GM21447 (cell line): Measurements from ENCODE around the gene FAM107B.

Experiments
- ATAC-seq: cut with Tn5 transposase; IDR thresholded peaks from one replicate; pipeline ENCODE4 v1.9.1; 2021; ENCODE audit not compliant: unreplicated experiment

Gene FAM107B

GRCh38 chr10:14563359-14563940 lies 211.2 kb downstream of the FAM107B start:
- ATAC-seq, result no peak

DNA sequence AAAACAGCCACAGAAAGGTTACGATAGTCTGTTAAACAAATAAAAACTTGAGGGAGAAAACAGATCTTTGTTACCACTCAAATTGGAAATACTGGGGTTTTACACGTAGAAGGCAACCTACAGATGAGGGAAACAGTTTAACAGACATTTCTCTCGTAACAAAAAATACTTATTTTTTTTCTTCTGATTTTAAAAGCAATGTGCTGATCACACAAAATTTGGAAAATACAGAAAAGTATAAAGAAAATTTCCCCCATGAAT lies 211.7 kb downstream of the FAM107B start:
- ATAC-seq, result no peak

GRCh38 chr10:14562218-14563075 lies 212.2 kb downstream of the FAM107B start:
- no peak for ATAC-seq

GRCh38 chr10:14560791-14561765 lies 213.6 kb downstream of the FAM107B start:
- ATAC-seq, result no peak

DNA sequence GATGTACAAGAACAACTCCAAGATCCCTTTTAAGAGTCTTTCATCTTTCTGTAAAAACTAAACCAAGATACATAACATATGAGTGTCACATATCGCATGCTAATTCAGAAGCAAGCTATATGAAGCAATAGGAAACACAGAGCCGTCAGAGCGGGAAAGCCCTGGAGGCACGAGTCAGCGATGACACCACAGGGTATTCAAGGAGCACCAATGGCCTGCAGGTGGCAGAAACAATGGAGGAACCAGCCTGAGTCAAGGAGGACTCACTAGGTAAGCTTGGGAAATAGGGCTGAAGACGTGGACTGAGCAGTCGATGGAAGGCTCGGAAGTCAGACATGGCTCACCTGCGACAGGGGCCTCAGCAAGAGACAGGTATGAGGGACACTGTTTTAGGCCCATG lies 214.4 kb downstream of the FAM107B start:
- no peak for ATAC-seq

GRCh38 chr10:14558025-14558424 lies 216.7 kb downstream of the FAM107B start:
- ATAC-seq, result no peak

DNA sequence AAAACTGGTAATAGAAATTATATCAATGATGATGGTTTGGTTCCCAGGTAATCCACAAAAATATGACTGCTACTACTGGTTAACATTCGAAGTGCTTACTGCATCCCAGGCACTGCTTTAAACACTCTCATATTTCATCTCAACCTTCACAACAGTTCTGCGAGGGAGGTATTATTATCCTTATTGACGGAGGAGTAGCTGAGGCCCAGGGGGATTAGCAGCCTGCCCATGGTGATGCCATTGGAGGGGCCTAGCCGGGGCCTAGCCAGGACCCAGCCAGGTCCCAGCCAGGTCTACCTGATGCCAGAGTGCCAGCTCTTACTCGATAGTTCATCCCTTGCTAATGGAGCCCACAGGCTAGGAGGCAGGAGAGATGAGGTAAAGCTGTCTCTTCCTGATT lies 217.1 kb downstream of the FAM107B start:
- ATAC-seq, result no peak

DNA sequence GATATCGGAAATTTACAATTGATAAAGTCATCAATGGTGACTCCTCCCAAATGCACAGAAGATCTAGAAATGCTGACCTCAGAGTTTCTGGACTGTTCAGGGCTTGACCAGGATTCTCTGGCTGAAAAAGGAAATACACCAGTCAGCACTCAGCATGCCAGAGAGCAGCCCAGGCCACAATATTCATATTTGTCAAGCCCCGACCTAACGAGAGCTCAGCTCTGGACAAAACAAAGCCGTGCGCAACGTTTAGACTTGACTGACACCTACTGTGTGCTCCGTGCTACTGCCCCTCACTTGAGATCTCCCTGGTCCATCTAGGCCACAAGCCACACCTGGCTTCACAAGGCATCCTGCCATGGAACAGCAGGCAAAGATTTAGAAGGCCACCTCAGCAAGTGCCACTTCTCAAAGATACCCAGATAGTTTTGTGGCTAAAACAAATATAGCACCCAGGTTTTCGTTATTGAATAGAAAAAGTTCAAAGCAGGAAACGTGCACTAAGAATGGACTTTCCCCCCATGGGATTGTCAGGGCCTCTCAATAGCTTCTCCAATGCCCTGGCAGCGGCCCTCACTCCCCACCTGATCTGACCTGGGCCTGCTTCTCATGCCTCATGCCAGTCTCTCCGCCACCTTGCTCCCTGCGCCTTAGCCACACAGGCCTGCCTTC lies 218.3 kb downstream of the FAM107B start:
- peak; percentile 66 for ATAC-seq

GRCh38 chr10:14555807-14556206 lies 218.9 kb downstream of the FAM107B start:
- no peak for ATAC-seq

DNA sequence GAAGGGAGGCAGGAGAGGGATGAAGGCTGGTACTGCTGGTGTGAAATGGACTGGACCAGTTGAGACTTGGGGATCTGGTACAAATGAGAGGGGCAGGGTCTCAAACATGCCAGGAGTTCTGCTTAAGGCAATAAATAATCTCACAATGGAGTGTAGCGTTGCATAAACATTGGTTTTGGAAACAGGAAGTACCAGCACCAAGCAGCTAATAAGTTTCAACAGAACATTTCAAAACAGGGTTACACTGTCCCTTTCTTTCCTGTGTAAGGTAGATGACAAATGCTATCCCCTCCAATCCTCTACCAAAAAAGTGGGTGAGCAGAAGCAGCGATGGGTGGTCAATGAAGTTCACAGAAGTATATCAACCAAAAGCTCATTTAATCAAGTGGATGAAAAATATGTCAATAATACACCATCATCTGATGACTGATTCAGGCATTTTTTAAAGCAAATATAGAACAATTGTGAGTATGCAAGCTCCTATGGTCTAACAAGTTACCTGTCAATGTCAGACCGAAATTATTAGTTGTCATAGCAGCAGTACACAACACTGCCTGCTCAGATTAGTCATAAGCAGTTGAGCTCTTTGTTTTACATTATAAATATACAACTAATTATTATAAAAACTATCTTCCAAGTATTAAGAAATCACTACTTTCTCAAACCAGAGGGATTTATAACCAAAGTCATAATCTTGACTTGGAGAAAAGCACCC lies 220.0 kb downstream of the FAM107B start:
- no peak for ATAC-seq

DNA sequence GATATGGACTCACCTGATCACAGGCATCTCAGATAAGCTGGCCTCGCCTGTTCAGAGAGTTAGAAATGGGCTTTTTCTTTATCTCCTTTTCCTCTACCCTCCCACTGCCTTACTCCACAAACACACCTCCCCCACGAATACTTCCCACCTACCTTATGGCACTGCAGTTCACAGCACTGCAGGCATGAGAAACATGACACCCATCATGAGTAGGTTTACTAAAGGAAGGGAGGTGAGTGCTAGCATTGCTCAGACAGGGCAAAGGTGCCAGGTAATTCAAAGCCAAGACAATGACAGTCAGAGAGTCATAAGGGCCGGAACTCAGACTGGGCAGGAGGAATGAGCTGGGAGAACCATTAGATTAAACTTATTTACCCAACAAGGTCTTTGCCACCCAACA lies 220.6 kb downstream of the FAM107B start:
- no peak for ATAC-seq

- ATAC-seq, result no peak
These were observed 221.2 kb downstream of the FAM107B start for GRCh38 chr10:14553448-14553847.

GRCh38 chr10:14552015-14552414 lies 222.7 kb downstream of the FAM107B start:
- ATAC-seq, result no peak

GRCh38 chr10:14550471-14550981 lies 224.2 kb downstream of the FAM107B start:
- no peak for ATAC-seq

- ATAC-seq, result no peak
These were observed 225.2 kb downstream of the FAM107B start for GRCh38 chr10:14549496-14549895.

DNA sequence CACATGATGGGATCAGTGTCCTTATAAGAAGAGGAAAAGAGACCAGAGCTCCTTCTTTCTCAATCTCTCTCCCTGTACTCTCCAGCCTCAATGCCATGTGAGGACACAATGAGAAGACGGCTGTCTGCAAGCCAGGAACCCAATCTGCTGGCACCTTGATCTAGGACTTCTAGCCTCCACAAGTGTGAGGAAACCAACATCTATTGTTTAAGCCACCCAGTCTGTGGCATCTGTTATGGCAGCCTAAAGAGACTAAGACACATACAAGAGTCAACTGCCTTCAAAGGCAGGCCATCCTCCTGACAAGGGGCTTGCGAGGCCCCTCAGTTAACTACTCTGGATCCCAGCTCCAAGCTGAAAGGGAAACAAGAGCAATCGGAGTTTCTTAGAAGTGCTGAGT lies 225.7 kb downstream of the FAM107B start:
- no peak for ATAC-seq

GRCh38 chr10:14548474-14548873 lies 226.2 kb downstream of the FAM107B start:
- no peak for ATAC-seq

- ATAC-seq, result no peak
These were observed 226.9 kb downstream of the FAM107B start for GRCh38 chr10:14547816-14548215.

- no peak for ATAC-seq
These were observed 228.9 kb downstream of the FAM107B start for GRCh38 chr10:14545827-14546226.

DNA sequence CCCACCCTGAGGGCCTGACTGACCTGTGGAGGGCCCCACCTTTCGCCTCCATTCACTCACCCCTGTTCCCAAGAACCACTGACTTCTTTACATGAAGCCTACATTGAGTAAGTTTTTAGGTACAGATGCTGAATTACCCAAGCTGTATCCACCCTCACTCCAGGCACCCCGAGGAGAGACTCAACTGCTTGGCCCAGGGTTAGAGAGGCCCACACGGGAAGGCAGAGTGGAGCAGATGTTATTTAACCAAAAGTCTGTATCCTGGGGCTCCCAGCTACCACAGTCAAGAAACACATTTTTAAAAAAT lies 230.8 kb downstream of the FAM107B start:
- no peak for ATAC-seq
